GM03348 (cell line): ENCODE measurements around the gene RER1.

Experiments
- DNase-seq: peaks from one replicate; pipeline ENCODE4 v3.0.0; 2012; ENCODE audit warnings: low spot score

The RER1 gene

DNA sequence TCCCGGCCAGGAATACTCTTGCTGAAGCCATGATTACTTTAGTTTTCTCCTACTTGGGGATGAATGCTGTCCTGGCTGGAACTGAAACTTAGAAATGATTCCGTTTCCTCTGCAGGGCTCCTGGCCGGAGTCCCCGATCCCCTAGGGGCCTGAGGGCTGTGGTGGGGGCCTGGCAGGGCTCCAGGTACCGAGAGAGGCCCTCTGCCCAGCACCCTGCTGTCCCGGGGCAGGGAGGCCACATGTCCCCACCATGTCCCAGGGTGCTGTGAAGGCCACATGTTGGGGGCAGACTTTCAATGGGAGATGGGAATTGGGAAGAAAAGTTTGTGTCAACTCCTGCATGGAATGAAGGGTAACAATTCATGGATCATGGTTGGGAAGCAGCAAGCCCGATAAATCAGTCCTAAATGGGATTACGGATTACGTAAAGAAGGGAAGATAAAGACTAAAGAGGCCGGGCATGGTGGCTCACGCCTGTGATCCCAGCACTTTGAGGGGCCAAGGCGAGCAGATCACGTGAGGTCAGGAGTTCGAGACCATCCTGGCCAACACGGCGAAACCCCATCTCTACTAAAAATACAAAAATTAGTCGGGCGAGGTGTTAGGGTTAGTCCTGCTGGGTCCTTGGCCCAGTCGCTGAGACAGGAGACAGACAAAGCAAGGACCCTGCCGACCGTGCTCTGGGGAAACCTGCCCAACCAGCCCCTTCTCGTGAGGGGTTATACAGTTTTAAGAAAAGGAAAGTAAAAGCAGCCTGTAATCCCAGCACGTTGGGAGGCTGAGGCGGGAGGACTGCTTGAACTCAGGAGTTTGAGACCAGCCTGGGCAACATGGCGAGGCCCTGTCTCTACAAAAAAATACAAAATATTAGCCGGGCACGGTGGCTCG is 37.8 kb upstream of the RER1 start:
- no peak for DNase-seq

DNA sequence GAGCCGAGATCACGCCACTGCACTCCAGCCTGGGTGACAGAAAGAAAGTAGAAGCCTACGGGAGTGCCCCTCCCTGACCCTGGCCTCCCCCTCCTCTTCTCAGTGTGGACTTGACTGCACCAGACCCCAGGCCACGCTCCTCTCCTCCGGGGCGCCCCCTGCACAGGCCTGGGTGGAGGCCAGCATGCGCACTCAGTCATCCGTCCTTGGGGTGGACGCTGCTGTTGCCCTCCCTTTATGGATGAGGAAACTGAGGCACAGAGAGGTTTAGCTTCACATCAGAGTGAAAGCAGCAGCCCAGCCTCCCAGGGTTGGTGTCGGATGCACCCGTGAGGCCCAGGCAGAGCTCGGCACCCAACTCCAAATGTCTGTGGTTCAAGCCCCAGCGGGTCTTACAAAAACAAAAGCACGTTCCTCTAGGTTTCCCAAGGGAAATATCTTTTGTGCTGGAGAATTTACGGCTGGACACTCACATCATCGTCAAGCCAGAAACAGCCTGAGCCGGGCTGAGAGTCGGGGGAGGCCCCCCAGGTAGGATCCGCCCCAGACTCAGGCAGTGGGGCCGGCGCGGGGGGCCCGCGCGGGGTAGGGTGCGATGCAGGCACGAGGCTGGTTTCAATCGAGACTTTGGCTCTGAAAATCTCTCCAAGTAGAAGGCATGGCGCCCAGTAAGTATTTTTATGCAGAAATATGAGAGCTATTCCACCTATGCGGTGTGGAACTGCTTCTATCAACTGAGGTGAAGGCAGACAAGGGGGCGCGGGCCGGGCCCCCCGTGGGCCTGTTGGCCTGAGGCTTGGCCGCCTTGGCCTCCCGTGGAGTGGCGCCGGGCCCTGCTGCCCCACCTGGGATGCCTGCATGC is 36.9 kb upstream of the RER1 start:
- no peak for DNase-seq

DNA sequence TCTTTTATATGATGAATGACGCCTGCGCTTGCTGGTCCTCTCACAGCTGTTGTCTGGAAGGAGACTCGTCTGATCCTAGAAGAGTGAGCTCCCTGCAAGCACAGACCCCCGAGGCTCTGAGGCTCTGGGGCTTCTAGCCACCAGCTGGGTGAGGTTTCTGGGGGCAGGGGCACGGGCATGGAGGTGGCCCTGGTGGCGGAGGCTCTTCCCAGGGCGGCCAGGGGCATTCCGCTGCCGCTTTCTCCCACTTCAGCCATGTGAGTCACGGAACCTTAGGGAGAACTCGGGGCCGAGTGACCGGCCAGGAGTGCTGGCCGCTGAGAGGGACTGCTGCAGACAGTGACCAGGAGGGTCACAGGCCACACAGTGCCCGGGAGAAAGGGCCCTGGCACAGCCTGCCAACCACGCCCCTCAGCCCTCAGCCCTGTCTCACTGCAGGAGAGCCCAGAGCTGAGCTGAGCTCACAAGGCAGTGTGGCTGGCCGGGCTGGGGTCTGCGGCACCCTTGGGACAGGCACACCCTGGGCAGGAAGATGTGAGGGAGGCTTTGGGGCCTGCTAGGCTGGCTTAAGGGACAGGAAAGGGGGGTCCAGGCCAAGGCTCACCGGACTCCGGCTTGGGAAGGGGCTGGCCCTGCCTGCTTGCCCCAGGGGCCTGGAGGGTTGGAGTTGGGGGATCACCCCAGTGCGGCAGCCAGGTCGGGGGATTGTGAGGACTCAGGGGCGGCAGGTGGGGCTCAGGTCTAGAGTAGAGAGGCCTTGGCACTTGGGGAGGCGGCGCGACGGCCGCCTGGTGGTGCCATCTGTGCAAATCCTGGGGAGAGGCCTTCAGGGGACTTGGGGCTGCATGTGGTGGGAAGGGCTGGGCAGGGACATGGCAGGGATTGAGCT is 36.0 kb upstream of the RER1 start:
- no peak for DNase-seq

DNA sequence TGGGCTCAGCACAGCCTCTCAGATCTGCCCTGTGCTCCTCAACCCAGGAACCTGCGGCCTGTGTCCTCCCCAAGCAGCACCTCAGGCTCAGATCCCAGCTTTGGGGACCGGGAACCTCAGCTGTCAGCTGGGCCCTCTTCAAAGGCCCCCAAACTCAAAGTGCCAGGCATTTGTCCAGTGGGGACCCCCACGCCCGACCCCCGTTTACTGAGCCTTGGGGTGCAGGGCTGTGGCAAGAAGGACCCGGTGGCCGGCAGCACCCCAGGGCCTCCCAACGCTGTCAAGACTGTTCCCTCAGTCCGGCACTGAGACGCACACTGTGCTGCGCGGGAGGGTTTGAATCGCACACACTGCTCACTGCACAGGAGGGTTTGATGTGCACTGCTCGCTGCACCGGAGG is 35.2 kb upstream of the RER1 start:
- no peak for DNase-seq

DNA sequence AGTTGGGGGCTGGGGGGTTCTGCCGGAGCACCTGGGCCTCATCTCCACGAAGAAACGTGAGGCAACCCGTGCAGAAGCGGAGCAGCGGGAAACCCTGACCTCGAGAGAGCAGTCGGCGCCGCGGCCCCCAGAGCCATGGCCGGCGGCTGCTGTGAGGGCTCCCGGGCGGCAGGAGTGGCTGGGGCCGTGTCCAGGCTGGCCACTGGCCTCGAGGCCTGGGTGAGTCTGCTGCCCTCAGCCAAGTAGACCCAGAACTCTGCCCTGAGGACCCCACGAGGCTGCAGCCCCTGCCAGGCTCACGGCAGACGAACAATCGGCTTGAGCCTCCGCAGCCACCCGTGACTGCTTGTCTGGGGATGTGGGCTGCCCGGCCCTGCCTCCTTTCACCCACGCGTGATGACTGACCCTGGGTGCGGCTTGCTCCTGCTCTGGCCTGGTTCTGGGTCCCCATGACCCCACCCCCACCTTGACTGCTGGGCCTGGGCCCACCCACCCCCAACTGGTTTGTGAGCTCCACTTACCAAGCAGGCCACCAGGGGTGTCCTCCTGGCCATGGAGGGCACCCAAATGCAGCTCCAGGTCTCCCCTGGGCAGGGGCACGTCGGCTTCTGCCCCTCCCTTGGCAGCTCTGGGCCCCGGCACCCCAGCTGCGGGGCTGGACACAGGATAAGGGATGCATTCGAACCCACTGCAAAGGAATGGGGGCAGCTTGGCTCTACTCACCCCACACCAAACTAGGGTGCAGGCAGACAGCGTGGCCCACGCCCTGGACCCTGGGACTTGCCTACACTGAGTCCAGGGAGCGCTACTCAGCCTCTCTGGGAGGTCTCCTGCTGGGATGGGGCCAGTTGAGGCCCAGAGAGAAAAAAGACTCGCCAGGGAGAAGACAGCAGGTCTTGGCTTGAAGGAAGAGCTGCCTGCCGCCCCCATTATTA is 34.5 kb upstream of the RER1 start:
- DNase-seq, result no peak

DNA sequence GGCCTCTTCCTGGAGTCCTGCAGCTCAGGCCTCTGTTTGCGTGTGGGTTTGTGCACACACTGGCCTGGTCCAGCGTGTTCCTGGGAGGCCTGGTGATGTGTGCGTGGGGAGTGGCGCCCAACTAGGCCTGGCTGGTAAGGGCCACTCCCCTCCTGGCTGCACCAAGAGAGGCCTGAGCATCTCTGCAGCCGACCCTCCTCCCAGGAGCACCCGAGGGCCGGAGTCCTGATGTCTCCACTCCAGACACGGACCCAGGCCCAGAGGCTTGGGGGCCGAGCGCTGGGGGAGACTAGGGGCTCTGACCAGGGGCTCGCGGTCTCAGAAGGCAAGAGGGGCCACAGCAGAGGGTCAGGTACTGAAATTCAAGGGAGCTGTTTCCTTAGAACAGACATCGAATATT is 33.6 kb upstream of the RER1 start:
- DNase-seq, result no peak

DNA sequence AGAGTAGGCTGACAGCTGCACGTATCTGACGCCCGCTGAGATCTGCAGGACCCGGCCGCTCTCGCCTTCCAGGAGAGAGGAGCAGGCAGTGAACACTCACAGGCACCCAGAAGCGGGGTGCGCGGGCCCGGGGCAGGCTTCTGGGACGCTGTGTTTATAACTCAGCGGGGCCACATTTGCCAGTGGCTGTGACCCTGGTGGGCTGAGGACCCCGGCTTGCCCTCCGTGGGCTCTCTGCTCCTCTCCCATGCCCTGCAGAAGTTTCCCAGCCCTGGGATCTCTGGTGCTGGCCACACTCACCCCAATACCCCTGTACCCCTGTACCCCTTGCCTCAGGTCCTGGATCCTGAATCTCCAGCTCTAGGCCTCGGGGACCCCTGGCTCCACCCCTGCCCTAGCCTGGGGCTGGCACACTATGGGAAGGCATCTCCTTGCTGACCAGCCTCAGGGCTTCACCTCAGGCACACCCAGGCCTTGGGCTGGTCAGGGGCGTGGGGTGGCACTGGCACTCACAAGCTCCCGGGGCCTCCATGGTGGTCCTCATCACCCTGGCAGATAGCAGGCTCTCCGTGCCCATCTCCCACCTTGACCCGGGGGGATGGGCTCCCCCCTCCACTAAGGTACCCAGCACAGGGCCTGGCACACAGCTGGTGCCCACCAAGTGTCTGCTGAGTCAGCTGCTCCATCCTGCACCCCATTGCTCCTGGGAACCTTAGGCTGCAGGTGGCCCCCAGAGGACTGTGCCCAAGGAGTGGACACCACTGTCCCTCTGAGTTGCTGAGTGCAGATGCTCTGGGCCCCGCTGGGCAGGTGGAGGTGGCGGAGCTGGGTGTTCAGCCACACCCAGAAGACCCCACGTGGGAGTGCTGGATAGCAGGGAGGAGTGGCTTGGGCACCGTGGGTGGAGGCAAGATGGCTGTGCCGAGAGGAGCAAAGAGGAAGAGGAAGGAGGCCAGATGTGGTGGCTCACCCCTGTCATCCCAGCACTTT is 32.7 kb upstream of the RER1 start:
- no peak for DNase-seq

DNA sequence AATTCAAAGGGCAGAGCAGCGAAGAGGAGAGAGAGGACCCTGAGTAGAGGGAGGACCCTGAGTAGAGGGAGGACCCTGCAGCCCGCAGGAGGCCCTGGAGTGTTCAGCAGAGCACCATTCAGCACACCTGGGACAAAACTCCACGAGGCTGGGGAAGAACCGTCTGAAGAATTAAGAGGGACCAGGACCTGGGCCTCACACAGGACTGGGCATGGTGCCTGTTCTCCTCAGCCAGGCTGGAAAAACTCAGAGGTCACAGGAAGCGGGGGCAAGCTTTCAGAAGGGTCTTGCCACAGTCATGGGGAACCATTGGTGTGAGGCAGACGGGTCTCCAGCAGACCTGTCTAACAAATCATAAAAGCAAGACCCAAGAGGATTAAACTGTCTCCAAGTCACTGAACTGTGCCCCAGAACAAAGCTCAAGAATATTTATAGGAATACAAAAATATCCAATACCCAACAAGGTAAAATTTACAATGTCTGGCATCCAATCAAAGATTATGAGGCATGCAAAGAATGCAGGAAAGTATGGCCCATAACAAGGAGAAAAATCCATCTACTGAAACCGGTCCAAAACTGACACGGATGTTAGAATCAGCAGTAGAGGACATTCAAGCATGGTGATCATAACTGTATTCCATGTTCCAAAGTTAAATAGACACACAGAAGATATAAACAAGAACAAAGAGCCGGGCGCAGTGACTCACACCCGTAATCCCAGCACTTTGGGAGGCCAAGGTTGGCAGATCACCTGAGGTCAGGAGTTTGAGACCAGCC is 30.9 kb upstream of the RER1 start:
- DNase-seq, result no peak

DNA sequence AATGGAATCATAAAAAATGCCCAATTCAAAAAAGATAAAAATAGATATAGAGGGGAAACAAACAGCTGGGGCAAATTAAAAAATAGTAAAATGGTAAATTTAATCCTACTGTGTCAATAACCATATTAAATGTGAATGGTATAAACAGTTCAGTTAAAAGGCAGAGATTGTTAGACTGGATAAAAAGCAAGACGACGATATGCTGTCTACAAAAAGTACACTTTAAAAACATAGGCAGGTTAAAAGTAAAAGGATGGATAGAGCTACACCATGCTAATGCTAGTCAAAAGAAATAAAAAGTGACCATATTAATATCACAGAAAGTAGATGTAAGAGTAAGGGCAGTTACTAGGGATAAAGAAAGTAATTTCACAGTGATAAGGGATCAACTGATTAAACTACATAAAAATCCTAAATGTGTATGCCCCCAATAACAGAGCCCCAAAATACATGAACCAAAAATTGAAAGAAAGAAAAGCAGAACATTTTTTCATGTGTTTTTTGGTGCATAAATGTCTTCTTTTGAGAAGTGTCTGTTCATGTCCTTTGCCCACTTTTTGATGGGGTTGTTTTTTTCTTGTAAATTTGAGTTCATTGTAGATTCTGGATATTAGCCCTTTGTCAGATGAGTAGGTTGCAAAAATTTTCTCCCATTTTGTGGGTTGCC is 27.7 kb upstream of the RER1 start:
- DNase-seq, result no peak

DNA sequence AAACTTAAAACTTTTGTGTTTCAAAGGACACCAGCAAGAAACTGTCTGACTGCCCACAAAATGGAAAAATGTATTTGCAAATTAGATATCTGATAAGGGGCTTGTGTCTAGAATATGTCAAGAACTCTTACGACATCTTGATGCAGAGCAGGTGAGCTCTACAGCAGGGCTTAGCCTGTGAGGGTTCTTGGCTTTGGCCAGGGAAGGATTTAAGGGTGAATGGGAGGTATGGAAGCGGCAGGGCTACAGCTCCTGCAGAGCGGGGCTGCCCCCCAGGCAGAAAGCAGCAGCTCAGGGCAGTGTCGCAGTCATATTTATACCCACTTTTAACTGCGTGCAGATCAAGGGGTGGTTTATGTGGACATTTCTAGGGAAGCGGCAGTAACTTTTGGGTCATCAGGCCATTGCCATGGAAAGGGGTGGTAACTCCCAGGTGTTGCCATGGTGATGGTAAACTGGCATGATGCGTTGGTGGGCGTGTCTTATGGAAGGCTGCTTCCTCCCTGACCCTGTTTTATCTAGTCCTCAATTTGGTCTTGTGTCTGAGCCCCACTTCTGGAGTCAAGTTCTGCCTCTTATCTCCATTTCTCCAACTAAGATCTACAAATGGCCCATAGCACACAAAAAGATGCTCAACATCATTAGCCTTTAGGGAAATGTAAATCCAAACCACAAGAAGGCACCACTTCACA is 23.4 kb upstream of the RER1 start:
- DNase-seq, result no peak

DNA sequence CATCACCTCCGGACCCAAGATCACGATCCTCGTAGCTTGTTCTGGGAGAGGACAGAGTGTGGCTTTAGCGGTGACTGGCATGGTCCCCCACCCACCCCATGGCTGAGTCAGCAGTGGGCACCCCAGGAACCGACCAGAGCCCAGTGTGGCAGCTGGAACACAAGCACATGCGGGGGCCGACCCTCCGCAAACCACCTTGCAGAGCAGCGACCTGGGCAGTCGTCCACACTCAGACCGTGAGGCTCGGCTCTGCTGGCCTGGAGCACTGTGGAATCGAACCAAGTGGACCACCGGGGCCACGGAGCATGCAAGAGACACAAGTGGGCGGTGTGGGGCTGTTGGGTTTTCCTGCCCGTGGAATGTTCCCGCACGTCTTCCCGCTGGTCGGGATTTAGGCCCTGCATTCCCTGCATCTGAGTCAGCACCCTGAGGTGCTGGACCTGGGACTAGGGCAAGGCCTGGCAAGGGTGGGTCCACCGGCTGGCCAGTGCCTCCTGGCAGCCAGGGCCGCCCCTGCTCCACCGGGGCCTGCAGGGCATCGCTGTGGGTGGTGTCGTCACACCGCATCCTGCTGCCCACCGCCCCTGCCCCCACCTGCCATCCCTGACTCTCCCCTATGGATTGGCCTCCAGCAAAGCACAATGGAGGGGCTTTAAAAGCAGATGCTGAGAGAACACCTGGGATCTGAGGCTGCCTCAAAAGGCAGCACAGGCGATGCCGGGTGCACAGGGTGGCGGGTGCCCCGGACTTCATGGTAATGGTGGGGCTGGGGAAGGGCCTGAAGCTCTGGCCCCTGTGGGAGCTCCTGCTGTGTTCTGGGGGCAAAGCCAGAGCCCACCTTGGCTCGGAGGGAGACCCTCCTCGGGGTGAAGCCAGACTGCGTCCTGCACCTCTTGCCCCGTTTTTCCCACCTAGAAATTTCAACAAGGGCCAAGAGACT is 18.8 kb upstream of the RER1 start:
- DNase-seq, result no peak

DNA sequence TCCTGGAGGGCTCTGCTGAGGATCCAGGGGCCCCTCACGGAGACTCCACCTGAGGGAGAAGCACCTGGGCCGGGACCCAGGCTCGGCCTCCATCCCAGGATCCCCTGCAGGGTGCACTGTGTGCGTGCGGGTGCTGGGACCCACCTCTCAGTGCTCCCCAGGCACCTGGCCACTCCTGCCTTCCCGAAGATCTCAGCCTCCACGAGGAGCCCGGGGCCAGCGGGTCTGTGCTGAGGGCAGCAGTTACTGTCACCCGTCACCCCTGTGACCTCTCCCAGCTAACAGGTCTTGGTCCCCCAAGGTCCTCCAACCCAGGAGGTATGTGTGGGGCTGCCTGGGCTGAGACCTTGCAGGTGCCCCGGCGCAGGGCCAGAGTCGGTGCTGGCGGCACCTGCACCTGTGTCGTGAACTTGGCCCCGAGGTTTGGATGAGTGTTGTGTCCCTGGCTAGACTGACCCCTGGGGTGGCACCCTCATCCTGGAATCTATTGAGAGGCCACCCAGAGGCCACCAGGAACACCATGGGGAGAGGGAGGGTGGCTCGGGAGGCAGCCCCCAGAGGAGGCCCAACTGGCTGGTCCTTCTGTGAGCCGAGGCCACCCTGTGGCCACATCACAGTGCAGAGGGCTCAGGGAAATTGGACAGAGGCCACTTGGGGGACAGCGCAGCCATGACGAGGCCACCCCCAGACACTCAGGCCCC is 17.9 kb upstream of the RER1 start:
- no peak for DNase-seq

DNA sequence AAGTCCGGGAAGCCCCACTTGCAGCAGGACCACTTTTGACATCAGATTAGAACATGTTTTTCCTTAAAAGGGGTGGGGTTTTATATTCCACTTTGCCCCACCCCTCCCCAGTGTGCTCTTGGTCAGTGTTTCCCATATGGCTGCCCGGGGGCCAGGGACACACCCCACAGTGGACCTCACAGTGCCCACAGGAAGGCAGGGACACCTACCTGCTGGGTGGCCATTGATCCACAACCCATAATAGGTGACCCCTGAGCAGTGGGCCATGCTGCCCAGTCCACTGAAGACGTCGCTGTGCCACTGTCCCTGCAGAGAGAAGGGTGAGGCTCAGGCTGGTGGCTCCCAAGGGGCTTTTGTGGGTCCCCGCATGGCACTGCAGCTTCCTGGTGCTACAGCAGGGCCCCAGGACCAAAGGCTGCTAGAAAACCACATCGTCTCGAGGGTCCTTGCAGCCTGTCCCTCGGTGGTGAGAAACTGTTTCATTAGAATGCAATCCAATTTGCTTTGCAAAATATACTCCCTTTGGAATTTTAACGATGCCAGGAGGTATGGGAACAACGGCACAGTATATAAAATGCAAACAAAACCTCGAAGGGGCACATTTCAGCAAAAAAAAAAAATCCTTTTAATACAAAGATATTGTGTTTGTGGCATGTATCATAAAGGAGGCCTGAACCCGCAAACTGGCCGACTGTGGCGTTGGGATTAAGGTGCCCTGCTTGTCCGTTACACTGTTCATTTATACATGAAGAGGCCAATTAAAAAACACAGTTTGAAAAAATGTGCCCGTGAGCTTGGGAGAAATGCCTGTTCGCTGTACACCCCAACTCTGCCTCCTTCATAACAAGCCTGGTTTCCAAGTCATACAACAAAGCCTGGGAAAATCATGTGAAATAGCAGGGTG is 17.1 kb upstream of the RER1 start:
- no peak for DNase-seq

DNA sequence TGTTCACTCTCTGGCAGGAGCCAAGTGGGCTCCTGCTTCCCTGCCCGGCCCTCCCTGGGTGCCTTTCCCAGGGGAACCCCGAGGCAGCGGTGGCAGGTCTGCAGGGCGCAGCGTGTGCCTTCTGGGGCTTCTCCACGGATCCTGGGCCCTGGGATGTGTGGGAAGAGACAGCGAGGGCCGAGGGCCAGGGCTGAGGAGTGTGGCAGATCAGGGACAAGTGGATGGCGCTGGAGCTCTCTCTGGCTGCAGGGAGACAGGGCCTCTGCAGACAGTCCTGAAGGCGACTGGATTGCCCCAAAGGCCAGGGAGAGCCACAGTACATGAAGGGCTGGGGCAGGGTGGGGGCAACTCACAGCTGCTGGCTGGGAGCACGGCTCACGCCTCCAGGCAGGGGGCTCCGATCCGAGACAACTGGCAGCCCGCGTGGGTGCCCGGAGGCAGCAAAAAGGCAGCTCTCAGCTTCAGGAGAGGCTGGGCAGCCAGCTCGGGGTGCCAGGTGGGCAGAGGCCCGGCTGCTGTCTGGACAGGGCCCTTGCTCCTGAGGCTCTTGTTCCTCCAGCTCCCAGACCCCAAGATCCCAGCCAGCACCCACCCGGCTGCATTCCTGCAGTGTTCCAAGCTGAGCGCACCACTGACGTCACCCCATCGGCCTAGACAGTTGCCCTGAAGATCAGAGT is 16.3 kb upstream of the RER1 start:
- no peak for DNase-seq

DNA sequence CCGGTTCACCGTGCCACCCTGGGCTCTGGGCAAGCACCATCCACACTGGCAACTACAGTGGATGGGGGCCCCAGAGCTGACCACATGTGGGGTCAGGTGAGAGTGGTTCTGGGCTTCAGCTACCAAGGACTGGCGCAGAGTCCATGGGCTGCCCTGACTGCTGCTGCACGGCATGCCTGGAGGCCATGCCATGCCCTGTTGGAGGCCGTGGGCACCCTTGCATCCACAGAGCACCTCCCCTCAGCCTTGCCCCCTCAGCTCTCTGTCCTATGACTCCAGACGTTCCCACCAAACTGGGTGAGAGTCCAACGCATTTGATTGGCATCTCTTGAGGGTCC is 15.7 kb upstream of the RER1 start:
- DNase-seq, result no peak
